GM12878 (cell line): ENCODE results near the gene UMAD1. TPM values are rescaled to one million over a fixed set of nuclear protein-coding genes. Genes with fewer than 3 reads are reported as not detected.

Experiments
- ATF7 ChIP-seq: fragments of 450-650 bp; IDR thresholded peaks from 2 replicates; pipeline ENCODE4 v1.6.1; 2016; ENCODE audit warnings: low read depth, mild to moderate bottlenecking
- CBX5 ChIP-seq: sonication (generic); IDR thresholded peaks from 2 replicates; pipeline ENCODE4 v1.6.1; 2016; ENCODE audit warnings: low read depth, moderate library complexity, mild to moderate bottlenecking, inconsistent platforms
- CEBPB ChIP-seq, 2 experiments: fragments of 150-350 bp in 1 of 2; IDR thresholded peaks; 2 replicates each; pipeline ENCODE4 v1.6.1; 2012 to 2014; ENCODE audit warnings: low read depth in 2 of 2, low read length in 2 of 2, borderline replicate concordance in 1 of 2, inconsistent platforms in 1 of 2
- ETV6 ChIP-seq, 2 experiments: fragments of 450-650 bp in 1 of 2; IDR thresholded peaks in 1 of 2; conservative IDR thresholded peaks in 1 of 2; 2 replicates each; pipeline ENCODE4 v1.6.1; 2014; ENCODE audit warnings: antibody characterized with exemption in 1 of 2, borderline replicate concordance in 1 of 2, low read depth in 1 of 2, mild to moderate bottlenecking in 1 of 2, moderate library complexity in 1 of 2
- GABPA ChIP-seq: IDR thresholded peaks from 2 replicates; pipeline ENCODE4 v1.6.1; 2014; ENCODE audit warnings: antibody characterized with exemption, low read depth, mild to moderate bottlenecking, inconsistent platforms
- HDGF ChIP-seq: fragments of 450-650 bp; IDR thresholded peaks from 2 replicates; pipeline ENCODE4 v1.6.1; 2016; ENCODE audit warnings: antibody characterized with exemption
- KLF5 ChIP-seq: fragments of 450-650 bp; IDR thresholded peaks from 2 replicates; pipeline ENCODE4 v1.6.1; 2014; ENCODE audit warnings: mild to moderate bottlenecking; ENCODE audit not compliant: partially characterized antibody
- LARP7 ChIP-seq: fragments of 450-650 bp; IDR thresholded peaks from 2 replicates; pipeline ENCODE4 v1.6.1; 2017; ENCODE audit warnings: mild to moderate bottlenecking
- MLLT1 ChIP-seq: fragments of 450-650 bp; IDR thresholded peaks from 2 replicates; pipeline ENCODE4 v1.6.1; 2016; ENCODE audit warnings: mild to moderate bottlenecking
- MXI1 ChIP-seq: fragments of 150-350 bp; IDR thresholded peaks from 2 replicates; pipeline ENCODE4 v1.6.1; 2011; ENCODE audit warnings: low read depth, mild to moderate bottlenecking, inconsistent platforms, low read length, improper control_type of control experiment
- NR2C1 ChIP-seq: fragments of 450-650 bp; IDR thresholded peaks from 2 replicates; pipeline ENCODE4 v1.6.1; 2017; ENCODE audit warnings: antibody characterized with exemption, mild to moderate bottlenecking, moderate library complexity
- NR2C2 ChIP-seq: IDR thresholded peaks from 2 replicates; pipeline ENCODE4 v1.6.1; 2011; ENCODE audit warnings: borderline replicate concordance, low read depth; ENCODE audit not compliant: control insufficient read depth, insufficient read length
- POLR2AphosphoS2 ChIP-seq: IDR thresholded peaks from 2 replicates; pipeline ENCODE4 v1.6.1; 2011; ENCODE audit warnings: low read depth, mild to moderate bottlenecking, low read length, improper control_type of control experiment, moderate library complexity
- SREBF2 ChIP-seq: IDR thresholded peaks from 2 replicates; pipeline ENCODE4 v1.6.1; 2012; ENCODE audit warnings: mild to moderate bottlenecking, low read length
- ZBED1 ChIP-seq: IDR thresholded peaks from 2 replicates; pipeline ENCODE4 v1.6.1; 2016; ENCODE audit warnings: borderline replicate concordance
- ZBTB33 ChIP-seq: fragments of 450-650 bp; IDR thresholded peaks from 2 replicates; pipeline ENCODE4 v1.6.1; 2017; ENCODE audit warnings: mild to moderate bottlenecking
- polyA plus RNA-seq, 11 experiments: library from polyadenylated mRNA; depleted of rRNA in 4 of 11; unstranded in 6 of 11; stranded (reverse) in 5 of 11; fragments of >200 nt; fragmentation: Nextera tagmentation in 4 of 11; fragmentation: Illumina TruSeq in 1 of 11; extraction: Ambion mirVana in 4 of 11; extraction: Trizol in 1 of 11; gene quantifications; 1 replicate in 1 of 11; 2 replicates in 10 of 11; pipeline versions ENCODE4 v1.2.1 to v1.2.3, GENCODE V29; 2011 to 2016; ENCODE audit warnings: inconsistent platforms in 2 of 11, missing spikeins in 2 of 11, low read depth in 1 of 11
- total RNA-seq, 4 experiments: library from RNA; depleted of rRNA in 3 of 4; stranded (reverse); fragments of >200 nt in 3 of 4; fragmentation: Illumina TruSeq in 1 of 4; extraction: Trizol in 1 of 4; gene quantifications; 2 replicates each; pipeline versions ENCODE4 v1.2.1 to v1.2.3, GENCODE V29; 2013 to 2021
- TF ChIP-seq, protein P1 (sequence below): fragments of 450-650 bp; IDR thresholded peaks from 2 replicates; pipeline ENCODE4 v1.6.1; 2017; ENCODE audit warnings: mild to moderate bottlenecking, moderate library complexity
- TF ChIP-seq, protein P2 (sequence below): IDR thresholded peaks from 2 replicates; pipeline ENCODE4 v1.6.1; 2011; ENCODE audit warnings: low read depth, mild to moderate bottlenecking, low read length, moderate library complexity, borderline replicate concordance; ENCODE audit errors: extremely low read depth
- TF ChIP-seq, protein P3 (sequence below): fragments of 450-650 bp; IDR thresholded peaks from 2 replicates; pipeline ENCODE4 v1.6.1; 2014; ENCODE audit warnings: mild to moderate bottlenecking
- TF ChIP-seq, protein P4 (sequence below), 3 experiments: IDR thresholded peaks in 2 of 3; conservative IDR thresholded peaks in 1 of 3; 2 replicates each; pipeline ENCODE4 v1.5.1; 2011; ENCODE audit warnings: low read depth in 3 of 3, low read length in 3 of 3, mild to moderate bottlenecking in 3 of 3, control low read depth in 2 of 3, moderate library complexity in 2 of 3, inconsistent platforms in 1 of 3, mixed read lengths in 1 of 3; ENCODE audit not compliant: control insufficient read depth in 2 of 3, insufficient read depth in 1 of 3; ENCODE audit errors: extremely low read depth in 1 of 3

The UMAD1 gene
- total and polyA plus RNA-seq, 10 of the 15 experiments (the other 5 are each of a cell fraction or from before 2014, with no cell fraction given) = 6.0 to 28.6 (median 9.3) TPM

DNA sequence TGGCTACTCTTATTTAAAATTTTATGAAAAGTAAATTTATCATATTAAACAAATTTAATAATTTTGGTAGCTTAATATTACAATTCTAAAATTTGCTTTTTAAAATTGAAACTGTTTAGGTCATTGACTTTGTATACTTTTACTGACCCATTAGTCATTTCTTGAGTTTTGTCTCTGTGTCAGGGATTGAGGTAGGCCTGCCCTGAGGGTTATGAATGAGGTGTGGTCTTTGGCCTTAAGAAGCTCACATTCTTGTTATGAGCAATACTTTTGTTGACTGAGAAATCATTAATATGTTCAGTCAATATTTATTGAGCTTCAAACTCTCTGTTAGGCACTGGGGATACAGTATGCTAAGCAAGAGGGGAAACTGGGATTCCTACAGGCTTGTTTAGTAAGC is 124.9 kb downstream of the UMAD1 start (continued):
- TF ChIP-seq ETV6 (conservative IDR thresholded peaks at IDR 0.05 in 1 of 2, IDR thresholded peaks at IDR 0.05 in 1 of 2; ENCODE audit: borderline replicate concordance in 1 of 2, low read depth in 1 of 2) (peak in 1 of 2 experiments; percentile 46; a peak in 1 of 4 replicates), POLR2AphosphoS2 (no peak), CBX5 (no peak), HDGF (no peak), GABPA (0 out of 2 replicates have a peak, but pooled peaks have one; percentile 61), KLF5 (no peak), NR2C2 (no peak), LARP7 (no peak), ZBED1 (peak; percentile 61; the same call in 1 of the 2 replicates), NR2C1 (no peak), SREBF2 (no peak), MXI1 (no peak), ZBTB33 (no peak), MLLT1 (no peak), ATF7 (peak; percentile 70), CEBPB (IDR thresholded peaks at IDR 0.05; ENCODE audit: borderline replicate concordance in 1 of 2, low read depth in 2 of 2, low read length in 2 of 2) (no peak; a peak in 1 of 4 replicates)
- TF ChIP-seq, protein P1, sequence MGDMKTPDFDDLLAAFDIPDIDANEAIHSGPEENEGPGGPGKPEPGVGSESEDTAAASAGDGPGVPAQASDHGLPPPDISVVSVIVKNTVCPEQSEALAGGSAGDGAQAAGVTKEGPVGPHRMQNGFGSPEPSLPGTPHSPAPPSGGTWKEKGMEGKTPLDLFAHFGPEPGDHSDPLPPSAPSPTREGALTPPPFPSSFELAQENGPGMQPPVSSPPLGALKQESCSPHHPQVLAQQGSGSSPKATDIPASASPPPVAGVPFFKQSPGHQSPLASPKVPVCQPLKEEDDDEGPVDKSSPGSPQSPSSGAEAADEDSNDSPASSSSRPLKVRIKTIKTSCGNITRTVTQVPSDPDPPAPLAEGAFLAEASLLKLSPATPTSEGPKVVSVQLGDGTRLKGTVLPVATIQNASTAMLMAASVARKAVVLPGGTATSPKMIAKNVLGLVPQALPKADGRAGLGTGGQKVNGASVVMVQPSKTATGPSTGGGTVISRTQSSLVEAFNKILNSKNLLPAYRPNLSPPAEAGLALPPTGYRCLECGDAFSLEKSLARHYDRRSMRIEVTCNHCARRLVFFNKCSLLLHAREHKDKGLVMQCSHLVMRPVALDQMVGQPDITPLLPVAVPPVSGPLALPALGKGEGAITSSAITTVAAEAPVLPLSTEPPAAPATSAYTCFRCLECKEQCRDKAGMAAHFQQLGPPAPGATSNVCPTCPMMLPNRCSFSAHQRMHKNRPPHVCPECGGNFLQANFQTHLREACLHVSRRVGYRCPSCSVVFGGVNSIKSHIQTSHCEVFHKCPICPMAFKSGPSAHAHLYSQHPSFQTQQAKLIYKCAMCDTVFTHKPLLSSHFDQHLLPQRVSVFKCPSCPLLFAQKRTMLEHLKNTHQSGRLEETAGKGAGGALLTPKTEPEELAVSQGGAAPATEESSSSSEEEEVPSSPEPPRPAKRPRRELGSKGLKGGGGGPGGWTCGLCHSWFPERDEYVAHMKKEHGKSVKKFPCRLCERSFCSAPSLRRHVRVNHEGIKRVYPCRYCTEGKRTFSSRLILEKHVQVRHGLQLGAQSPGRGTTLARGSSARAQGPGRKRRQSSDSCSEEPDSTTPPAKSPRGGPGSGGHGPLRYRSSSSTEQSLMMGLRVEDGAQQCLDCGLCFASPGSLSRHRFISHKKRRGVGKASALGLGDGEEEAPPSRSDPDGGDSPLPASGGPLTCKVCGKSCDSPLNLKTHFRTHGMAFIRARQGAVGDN = no peak
- TF ChIP-seq, protein P2, sequence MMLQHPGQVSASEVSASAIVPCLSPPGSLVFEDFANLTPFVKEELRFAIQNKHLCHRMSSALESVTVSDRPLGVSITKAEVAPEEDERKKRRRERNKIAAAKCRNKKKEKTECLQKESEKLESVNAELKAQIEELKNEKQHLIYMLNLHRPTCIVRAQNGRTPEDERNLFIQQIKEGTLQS = no peak
- TF ChIP-seq, protein P3, sequence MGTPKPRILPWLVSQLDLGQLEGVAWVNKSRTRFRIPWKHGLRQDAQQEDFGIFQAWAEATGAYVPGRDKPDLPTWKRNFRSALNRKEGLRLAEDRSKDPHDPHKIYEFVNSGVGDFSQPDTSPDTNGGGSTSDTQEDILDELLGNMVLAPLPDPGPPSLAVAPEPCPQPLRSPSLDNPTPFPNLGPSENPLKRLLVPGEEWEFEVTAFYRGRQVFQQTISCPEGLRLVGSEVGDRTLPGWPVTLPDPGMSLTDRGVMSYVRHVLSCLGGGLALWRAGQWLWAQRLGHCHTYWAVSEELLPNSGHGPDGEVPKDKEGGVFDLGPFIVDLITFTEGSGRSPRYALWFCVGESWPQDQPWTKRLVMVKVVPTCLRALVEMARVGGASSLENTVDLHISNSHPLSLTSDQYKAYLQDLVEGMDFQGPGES = no peak
- TF ChIP-seq, protein P4, sequence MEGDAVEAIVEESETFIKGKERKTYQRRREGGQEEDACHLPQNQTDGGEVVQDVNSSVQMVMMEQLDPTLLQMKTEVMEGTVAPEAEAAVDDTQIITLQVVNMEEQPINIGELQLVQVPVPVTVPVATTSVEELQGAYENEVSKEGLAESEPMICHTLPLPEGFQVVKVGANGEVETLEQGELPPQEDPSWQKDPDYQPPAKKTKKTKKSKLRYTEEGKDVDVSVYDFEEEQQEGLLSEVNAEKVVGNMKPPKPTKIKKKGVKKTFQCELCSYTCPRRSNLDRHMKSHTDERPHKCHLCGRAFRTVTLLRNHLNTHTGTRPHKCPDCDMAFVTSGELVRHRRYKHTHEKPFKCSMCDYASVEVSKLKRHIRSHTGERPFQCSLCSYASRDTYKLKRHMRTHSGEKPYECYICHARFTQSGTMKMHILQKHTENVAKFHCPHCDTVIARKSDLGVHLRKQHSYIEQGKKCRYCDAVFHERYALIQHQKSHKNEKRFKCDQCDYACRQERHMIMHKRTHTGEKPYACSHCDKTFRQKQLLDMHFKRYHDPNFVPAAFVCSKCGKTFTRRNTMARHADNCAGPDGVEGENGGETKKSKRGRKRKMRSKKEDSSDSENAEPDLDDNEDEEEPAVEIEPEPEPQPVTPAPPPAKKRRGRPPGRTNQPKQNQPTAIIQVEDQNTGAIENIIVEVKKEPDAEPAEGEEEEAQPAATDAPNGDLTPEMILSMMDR (IDR thresholded peaks at IDR 0.05 in 2 of 3, conservative IDR thresholded peaks at IDR 0.05 in 1 of 3; ENCODE audit: control insufficient read depth in 2 of 3, extremely low read depth in 1 of 3, insufficient read depth in 1 of 3, low read depth in 3 of 3, low read length in 3 of 3) = no peak
